HEK293 (cell line): Measurements from ENCODE around the gene ANKRD40.
A peak's percentile ranks its signal among the peaks of the same experiment; 100 is the strongest.

ENCODE experiments used
- CTCF ChIA-PET: fragments of 350-600 bp; formaldehyde crosslinking; extraction: SDS; loops from one replicate; lab custom pipeline; 2021; ENCODE audit warnings: antibody characterized with exemption; lab: Yijun Ruan, JAX
- POLR2A ChIA-PET: fragments of 300-600 bp; formaldehyde crosslinking; extraction: SDS; loops from one replicate; lab custom pipeline; 2020; ENCODE audit warnings: antibody characterized with exemption, inconsistent platforms; lab: Yijun Ruan, JAX
- H3K27ac ChIP-seq: fragments of 200-500 bp; sonication (Bioruptor generic); 2 replicates; pipeline ENCODE4 v1.5.1; 2014; ENCODE audit warnings: low read depth, low read length, control low read depth, inconsistent platforms; ENCODE audit errors: extremely low read depth
- H3K36me3 ChIP-seq, 2 experiments: fragments of 200-500 bp in 1 of 2; sonication (Bioruptor generic) in 1 of 2; 1 replicate in 1 of 2; 2 replicates in 1 of 2; pipeline ENCODE4 v1.5.1; 2014 to 2017; ENCODE audit warnings: inconsistent platforms in 2 of 2, low read length in 2 of 2; ENCODE audit not compliant: control insufficient read depth in 2 of 2, insufficient read depth in 1 of 2
- H3K4me1 ChIP-seq: fragments of 200-500 bp; sonication (Bioruptor generic); 2 replicates; pipeline ENCODE4 v1.5.1; 2014; ENCODE audit warnings: mild to moderate bottlenecking, low read length, inconsistent platforms; ENCODE audit not compliant: control insufficient read depth, insufficient read depth
- H3K4me3 ChIP-seq: 2 replicates; pipeline ENCODE4 v1.5.1; 2011; ENCODE audit warnings: low read depth, mild to moderate bottlenecking, control low read depth, low read length, moderate library complexity
- H3K9me3 ChIP-seq: fragments of 200-500 bp; sonication (Bioruptor generic); 2 replicates; pipeline ENCODE4 v1.5.1; 2014; ENCODE audit warnings: low read depth, low read length, inconsistent platforms; ENCODE audit not compliant: control insufficient read depth, insufficient read depth
- FEZF1 ChIP-seq: fragments of 450-650 bp; formaldehyde crosslinking; IDR thresholded peaks from 2 replicates; pipeline ENCODE4 v1.5.1; 2016; ENCODE audit warnings: missing biosample characterization, missing genetic modification characterization
- GFI1B ChIP-seq: fragments of 450-650 bp; formaldehyde crosslinking; IDR thresholded peaks from 2 replicates; pipeline ENCODE4 v1.5.1; 2016; ENCODE audit warnings: missing biosample characterization, missing genetic modification characterization
- GLIS1 ChIP-seq: fragments of 450-650 bp; formaldehyde crosslinking; IDR thresholded peaks from 2 replicates; pipeline ENCODE4 v1.5.1; 2016; ENCODE audit warnings: missing biosample characterization, missing genetic modification characterization
- KLF8 ChIP-seq: fragments of 450-650 bp; formaldehyde crosslinking; IDR thresholded peaks from 2 replicates; pipeline ENCODE4 v1.5.1; 2016; ENCODE audit warnings: missing biosample characterization, missing genetic modification characterization
- SETDB1 ChIP-seq: IDR thresholded peaks from one replicate; pipeline ENCODE4 v1.6.1; 2017; ENCODE audit warnings: mild to moderate bottlenecking, low read length, moderate library complexity, mixed read lengths; ENCODE audit not compliant: insufficient read length
- ZNF155 ChIP-seq: fragments of 450-650 bp; formaldehyde crosslinking; IDR thresholded peaks from 2 replicates; pipeline ENCODE4 v1.5.1; 2016; ENCODE audit warnings: missing biosample characterization, missing genetic modification characterization
- ZNF211 ChIP-seq: fragments of 450-650 bp; formaldehyde crosslinking; IDR thresholded peaks from 2 replicates; pipeline ENCODE4 v1.5.1; 2016; ENCODE audit warnings: low read depth, missing biosample characterization, missing genetic modification characterization
- ZNF223 ChIP-seq: fragments of 450-650 bp; formaldehyde crosslinking; IDR thresholded peaks from 2 replicates; pipeline ENCODE4 v1.5.1; 2016; ENCODE audit warnings: missing biosample characterization, missing genetic modification characterization
- ZNF248 ChIP-seq: fragments of 450-650 bp; formaldehyde crosslinking; IDR thresholded peaks from 2 replicates; pipeline ENCODE4 v1.5.1; 2017; ENCODE audit warnings: missing biosample characterization, missing genetic modification characterization
- ZNF266 ChIP-seq: fragments of 450-650 bp; formaldehyde crosslinking; IDR thresholded peaks from 2 replicates; pipeline ENCODE4 v1.5.1; 2016; ENCODE audit warnings: missing biosample characterization, missing genetic modification characterization, low read depth
- ZNF433 ChIP-seq: fragments of 450-650 bp; formaldehyde crosslinking; IDR thresholded peaks from 2 replicates; pipeline ENCODE4 v1.5.1; 2016; ENCODE audit warnings: missing biosample characterization, missing genetic modification characterization, low read depth
- ZNF510 ChIP-seq: fragments of 450-650 bp; formaldehyde crosslinking; IDR thresholded peaks from 2 replicates; pipeline ENCODE4 v1.5.1; 2018; ENCODE audit warnings: mild to moderate bottlenecking, missing genetic modification characterization, missing biosample characterization; ENCODE audit not compliant: insufficient replicate concordance
- ZNF544 ChIP-seq: fragments of 450-650 bp; formaldehyde crosslinking; IDR thresholded peaks from 2 replicates; pipeline ENCODE4 v1.5.0; 2017; ENCODE audit warnings: missing biosample characterization, missing genetic modification characterization
- ZNF571 ChIP-seq: fragments of 450-650 bp; formaldehyde crosslinking; IDR thresholded peaks from 2 replicates; pipeline ENCODE4 v1.5.0; 2017; ENCODE audit warnings: missing biosample characterization, missing genetic modification characterization
- ZNF600 ChIP-seq: fragments of 450-650 bp; formaldehyde crosslinking; IDR thresholded peaks from 2 replicates; pipeline ENCODE4 v1.5.1; 2016; ENCODE audit warnings: missing biosample characterization, missing genetic modification characterization
- ZNF660 ChIP-seq: fragments of 450-650 bp; IDR thresholded peaks from 2 replicates; pipeline ENCODE4 v1.5.1; 2018; ENCODE audit warnings: missing biosample characterization, mild to moderate bottlenecking, missing genetic modification characterization
- ZNF701 ChIP-seq: fragments of 450-650 bp; formaldehyde crosslinking; IDR thresholded peaks from 2 replicates; pipeline ENCODE4 v1.5.1; 2016; ENCODE audit warnings: missing biosample characterization, missing genetic modification characterization
- ZNF707 ChIP-seq: fragments of 450-650 bp; formaldehyde crosslinking; IDR thresholded peaks from 2 replicates; pipeline ENCODE4 v1.5.1; 2016; ENCODE audit warnings: missing biosample characterization, missing genetic modification characterization
- ZNF747 ChIP-seq: fragments of 450-650 bp; formaldehyde crosslinking; IDR thresholded peaks from 2 replicates; pipeline ENCODE4 v1.5.1; 2016; ENCODE audit warnings: missing biosample characterization, missing genetic modification characterization
- ZNF792 ChIP-seq: fragments of 450-650 bp; formaldehyde crosslinking; IDR thresholded peaks from 2 replicates; pipeline ENCODE4 v1.5.1; 2016; ENCODE audit warnings: missing biosample characterization, missing genetic modification characterization
- TF ChIP-seq, protein P1 (sequence below): fragments of 450-650 bp; formaldehyde crosslinking; IDR thresholded peaks from 2 replicates; pipeline ENCODE4 v1.5.1; 2016; ENCODE audit warnings: missing biosample characterization, missing genetic modification characterization
- TF ChIP-seq, protein P2 (sequence below): fragments of 450-650 bp; formaldehyde crosslinking; IDR thresholded peaks from 2 replicates; pipeline ENCODE4 v1.5.1; 2016; ENCODE audit warnings: missing biosample characterization, missing genetic modification characterization
- TF ChIP-seq, protein P3 (sequence below): fragments of 450-650 bp; formaldehyde crosslinking; conservative IDR thresholded peaks from 2 replicates; pipeline ENCODE4 v1.5.1; 2016; ENCODE audit warnings: low read depth, missing biosample characterization, missing genetic modification characterization

Gene ANKRD40

DNA sequence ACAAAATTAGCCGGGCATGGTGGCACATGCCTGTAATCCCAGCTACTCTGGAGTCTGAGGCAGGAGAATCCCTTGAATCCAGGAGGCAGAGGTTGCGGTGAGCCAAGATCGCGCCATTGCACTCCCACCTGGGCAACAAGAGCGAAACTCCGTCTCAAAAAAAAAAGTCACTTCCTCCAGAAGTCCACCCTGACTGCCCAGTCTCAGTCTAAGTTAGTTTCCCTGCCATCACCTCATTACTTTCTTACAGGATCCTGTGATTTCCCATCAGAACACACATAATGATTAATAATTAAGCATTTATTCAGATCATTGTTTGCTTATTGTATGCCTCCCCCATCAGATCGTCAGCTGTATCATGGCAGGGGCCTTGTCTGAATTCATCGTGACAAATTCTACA lies 41.4 kb downstream of the ANKRD40 start:
- ChIA-PET POLR2A (no interaction called here), CTCF (interaction anchor here (0.6 to 1.2 kb wide), 3 partner anchors 36 to 103 kb away, joined by 3 read pairs; no protein-coding TSS in a partner anchor)
- H3K36me3 ChIP-seq: no peaks in the 10 kb centered on the region
- H3K4me1 ChIP-seq: no peaks in the 10 kb centered on the region; the same call in 1 of the 2 replicates
- H3K27ac ChIP-seq: no peak overlapping the region
- H3K9me3 ChIP-seq: no peaks in the 10 kb centered on the region
- no peak overlapping the region for H3K4me3 ChIP-seq
- TF ChIP-seq ZNF600 (tag by site-specific recombination) (no peak), ZNF510 (tag by site-specific recombination) (no peak), ZNF747 (tag by site-specific recombination) (no peak), ZNF792 (tag by site-specific recombination) (no peak), ZNF660 (no peak), ZNF707 (tag by site-specific recombination) (no peak), FEZF1 (tag by site-specific recombination) (no peak), ZNF544 (no peak), ZNF211 (tag by site-specific recombination) (no peak), KLF8 (tag by site-specific recombination) (no peak), ZNF701 (no peak), GFI1B (tag by site-specific recombination) (no peak), ZNF266 (no peak), ZNF155 (tag by site-specific recombination) (no peak), ZNF433 (no peak), SETDB1 (no peak), ZNF223 (tag by site-specific recombination) (no peak)
- TF ChIP-seq, protein P1, sequence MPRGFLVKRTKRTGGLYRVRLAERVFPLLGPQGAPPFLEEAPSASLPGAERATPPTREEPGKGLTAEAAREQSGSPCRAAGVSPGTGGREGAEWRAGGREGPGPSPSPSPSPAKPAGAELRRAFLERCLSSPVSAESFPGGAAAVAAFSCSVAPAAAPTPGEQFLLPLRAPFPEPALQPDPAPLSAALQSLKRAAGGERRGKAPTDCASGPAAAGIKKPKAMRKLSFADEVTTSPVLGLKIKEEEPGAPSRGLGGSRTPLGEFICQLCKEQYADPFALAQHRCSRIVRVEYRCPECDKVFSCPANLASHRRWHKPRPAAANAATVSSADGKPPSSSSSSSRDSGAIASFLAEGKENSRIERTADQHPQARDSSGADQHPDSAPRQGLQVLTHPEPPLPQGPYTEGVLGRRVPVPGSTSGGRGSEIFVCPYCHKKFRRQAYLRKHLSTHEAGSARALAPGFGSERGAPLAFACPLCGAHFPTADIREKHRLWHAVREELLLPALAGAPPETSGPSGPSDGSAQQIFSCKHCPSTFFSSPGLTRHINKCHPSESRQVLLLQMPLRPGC (tag by site-specific recombination): no peak
- TF ChIP-seq, protein P2, sequence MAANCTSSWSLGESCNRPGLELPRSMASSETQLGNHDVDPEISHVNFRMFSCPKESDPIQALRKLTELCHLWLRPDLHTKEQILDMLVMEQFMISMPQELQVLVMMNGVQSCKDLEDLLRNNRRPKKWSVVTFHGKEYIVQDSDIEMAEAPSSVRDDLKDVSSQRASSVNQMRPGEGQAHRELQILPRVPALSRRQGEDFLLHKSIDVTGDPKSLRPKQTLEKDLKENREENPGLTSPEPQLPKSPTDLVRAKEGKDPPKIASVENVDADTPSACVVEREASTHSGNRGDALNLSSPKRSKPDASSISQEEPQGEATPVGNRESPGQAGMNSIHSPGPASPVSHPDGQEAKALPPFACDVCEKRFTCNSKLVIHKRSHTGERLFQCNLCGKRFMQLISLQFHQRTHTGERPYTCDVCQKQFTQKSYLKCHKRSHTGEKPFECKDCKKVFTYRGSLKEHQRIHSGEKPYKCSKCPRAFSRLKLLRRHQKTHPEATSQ: no peak
- TF ChIP-seq, protein P3, sequence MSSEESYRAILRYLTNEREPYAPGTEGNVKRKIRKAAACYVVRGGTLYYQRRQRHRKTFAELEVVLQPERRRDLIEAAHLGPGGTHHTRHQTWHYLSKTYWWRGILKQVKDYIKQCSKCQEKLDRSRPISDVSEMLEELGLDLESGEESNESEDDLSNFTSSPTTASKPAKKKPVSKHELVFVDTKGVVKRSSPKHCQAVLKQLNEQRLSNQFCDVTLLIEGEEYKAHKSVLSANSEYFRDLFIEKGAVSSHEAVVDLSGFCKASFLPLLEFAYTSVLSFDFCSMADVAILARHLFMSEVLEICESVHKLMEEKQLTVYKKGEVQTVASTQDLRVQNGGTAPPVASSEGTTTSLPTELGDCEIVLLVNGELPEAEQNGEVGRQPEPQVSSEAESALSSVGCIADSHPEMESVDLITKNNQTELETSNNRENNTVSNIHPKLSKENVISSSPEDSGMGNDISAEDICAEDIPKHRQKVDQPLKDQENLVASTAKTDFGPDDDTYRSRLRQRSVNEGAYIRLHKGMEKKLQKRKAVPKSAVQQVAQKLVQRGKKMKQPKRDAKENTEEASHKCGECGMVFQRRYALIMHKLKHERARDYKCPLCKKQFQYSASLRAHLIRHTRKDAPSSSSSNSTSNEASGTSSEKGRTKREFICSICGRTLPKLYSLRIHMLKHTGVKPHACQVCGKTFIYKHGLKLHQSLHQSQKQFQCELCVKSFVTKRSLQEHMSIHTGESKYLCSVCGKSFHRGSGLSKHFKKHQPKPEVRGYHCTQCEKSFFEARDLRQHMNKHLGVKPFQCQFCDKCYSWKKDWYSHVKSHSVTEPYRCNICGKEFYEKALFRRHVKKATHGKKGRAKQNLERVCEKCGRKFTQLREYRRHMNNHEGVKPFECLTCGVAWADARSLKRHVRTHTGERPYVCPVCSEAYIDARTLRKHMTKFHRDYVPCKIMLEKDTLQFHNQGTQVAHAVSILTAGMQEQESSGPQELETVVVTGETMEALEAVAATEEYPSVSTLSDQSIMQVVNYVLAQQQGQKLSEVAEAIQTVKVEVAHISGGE (tag by site-specific recombination): no peak

DNA sequence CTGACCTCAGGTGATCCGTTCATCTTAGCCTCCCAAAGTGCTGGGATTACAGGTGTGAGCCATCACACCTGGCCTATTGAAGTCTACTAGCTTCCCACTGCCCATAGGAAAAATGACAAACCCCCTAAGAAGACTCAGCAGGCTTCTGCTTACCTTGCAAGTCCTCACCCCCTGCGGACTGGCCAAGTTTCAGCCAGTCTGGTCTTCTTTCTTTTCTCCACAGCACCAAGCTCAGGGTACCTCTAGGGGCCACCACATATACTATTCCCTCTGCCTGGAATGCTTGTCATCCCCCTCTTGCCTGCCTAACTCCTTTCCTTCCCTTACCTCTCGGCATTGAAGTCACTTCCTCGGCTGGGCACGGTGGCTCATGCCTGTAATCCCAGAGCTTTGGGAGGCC lies 41.9 kb downstream of the ANKRD40 start:
- Histone ChIP-seq H3K4me3 (no peak overlapping the region), H3K36me3 (no peaks in the 10 kb centered on the region), H3K9me3 (no peaks in the 10 kb centered on the region), H3K4me1 (no peaks in the 10 kb centered on the region; the same call in 1 of the 2 replicates), H3K27ac (no peak overlapping the region)
- TF ChIP-seq GLIS1 (peak; percentile 62; the same call in 1 of the 2 replicates), ZNF571 (no peak), ZNF248 (tag by site-specific recombination) (no peak)
- ChIA-PET CTCF (interaction anchor here (0.6 to 1.2 kb wide), 4 partner anchors 35 to 864 kb away, joined by 3 read pairs; no protein-coding TSS in a partner anchor), POLR2A (interaction anchor here (0.7 kb wide), 1 partner anchor 16 kb away, joined by 3 read pairs; no protein-coding TSS in a partner anchor)
